ENCODE results near the gene PCBP3.

Gene PCBP3

GRCh38 chr21:45989355-45990048 lies 346.0 kb downstream of the PCBP3 start:
- DNase-seq = no peak

DNA sequence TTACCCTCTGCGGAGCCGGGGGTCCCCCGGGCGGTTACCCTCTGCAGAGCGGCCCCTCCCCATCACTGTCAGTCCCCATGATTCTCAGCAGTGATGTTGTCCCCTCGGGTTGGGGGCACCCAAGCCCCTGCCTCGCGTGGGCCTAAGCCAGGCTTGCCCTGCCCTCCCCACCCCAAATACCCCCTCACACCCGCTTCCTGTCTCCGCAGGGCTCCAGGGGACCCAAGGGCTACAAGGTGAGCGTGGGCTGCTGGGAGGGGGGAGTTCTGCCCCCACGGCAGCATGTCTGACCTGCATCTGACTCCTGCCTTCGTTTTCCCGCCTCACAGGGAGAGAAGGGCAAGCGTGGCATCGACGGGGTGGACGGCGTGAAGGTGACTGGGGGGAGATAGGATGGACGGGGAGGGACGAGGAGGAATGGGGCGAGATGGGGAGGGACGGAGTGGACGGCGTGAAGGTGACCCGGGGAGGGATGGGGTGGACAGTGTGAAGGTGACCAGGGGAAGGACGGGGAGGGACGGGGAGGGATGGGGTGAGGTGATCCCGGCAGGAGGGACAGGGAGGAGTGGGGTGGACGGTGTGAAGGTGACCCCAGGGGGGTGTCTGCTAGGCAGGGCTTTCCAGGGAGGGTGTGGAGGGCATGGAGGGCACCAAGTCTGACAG lies 346.7 kb downstream of the PCBP3 start:
- no peak for DNase-seq

DNA sequence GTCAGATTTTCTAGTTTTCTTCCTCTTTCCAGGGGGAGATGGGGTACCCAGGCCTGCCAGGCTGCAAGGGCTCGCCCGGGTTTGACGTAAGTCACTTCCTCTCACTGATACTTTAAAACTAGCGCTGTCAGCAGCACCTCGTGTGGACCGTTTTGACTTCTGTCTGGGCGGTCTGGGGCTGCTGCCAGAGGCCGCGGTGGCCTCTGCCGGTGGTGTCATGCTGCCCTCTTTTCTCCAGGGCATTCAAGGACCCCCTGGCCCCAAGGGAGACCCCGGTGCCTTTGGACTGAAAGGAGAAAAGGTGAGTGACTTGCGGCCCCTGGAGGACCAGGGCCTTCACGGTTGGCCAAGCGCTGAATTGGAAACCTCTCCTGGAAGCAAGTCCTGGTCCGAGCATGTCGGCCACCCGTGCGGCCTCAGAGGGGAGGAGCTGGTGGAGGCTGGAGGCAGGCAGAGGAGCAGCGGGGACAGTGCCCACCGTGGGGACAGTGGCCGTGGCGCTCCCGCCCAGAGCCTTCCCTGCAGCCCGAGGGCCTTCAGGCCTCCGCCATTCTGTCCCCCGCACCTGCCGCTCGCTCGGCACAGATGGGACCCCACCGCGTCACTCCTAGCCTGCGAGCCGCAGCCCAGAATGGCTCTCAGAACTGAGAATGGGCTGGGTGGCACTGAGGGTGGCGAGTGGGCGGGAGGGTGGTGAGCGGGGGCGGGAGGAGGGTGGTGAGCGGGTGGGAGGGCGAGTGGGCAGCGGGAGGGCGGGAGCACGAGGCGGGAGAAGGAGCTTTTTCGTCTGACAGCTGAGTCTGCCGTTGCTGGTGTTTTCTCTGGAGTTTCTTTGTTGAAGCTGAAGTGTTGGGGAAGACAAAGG lies 347.4 kb downstream of the PCBP3 start:
- no peak for DNase-seq

- no peak for DNase-seq
These were observed 348.2 kb downstream of the PCBP3 start for GRCh38 chr21:45991606-45992300.
